ENCODE results near the gene C1GALT1. TPM values are rescaled to one million over a fixed set of nuclear protein-coding genes. Genes with fewer than 3 reads are reported as not detected.

The C1GALT1 gene
- total and polyA plus RNA-seq, 2 donors (not counting 3 experiments of a cell fraction or from before 2014, with no cell fraction given) = 18.3 to 31.1 TPM

GRCh38 chr7:7166318-7166717 lies 16.0 kb upstream of the C1GALT1 start:
- BruUV-seq (replicated peaks) = no TSS peak
- Histone ChIP-seq H3K4me3 (replicated peaks in 1 of 3; ENCODE audit: insufficient read depth in 1 of 3, low read depth in 1 of 3, low read length in 3 of 3) (no peak overlapping the region), H3K9me3 (replicated peaks; ENCODE audit: control insufficient read depth, insufficient read depth, low read length) (no peaks in the 10 kb centered on the region), H2AFZ (ENCODE audit: low read depth, low read length) (no peak overlapping the region), H3K27ac (ENCODE audit: insufficient read depth, low read depth, low read length) (no peak overlapping the region), H3K4me1 (ENCODE audit: control insufficient read depth, extremely low read depth, insufficient read depth, low read length) (no peaks in the 10 kb centered on the region), H3K9me1 (replicated peaks; ENCODE audit: control insufficient read depth, extremely low read depth, insufficient read depth, low read length) (no peaks in the 10 kb centered on the region), H3K36me3 (ENCODE audit: control insufficient read depth in 2 of 2, extremely low read depth in 1 of 2, insufficient read depth in 2 of 2, low read length in 2 of 2) (no peaks in the 10 kb centered on the region), H3K9ac (replicated peaks; ENCODE audit: extremely low read depth, insufficient read depth, low read length) (no peak overlapping the region), H3K4me2 (ENCODE audit: insufficient read depth, low read length) (no peak overlapping the region), H3K79me2 (ENCODE audit: control insufficient read depth, insufficient read depth, low read length) (no peaks in the 10 kb centered on the region), H3K27me3 (ENCODE audit: control insufficient read depth in 2 of 2, insufficient read depth in 2 of 2, low read length in 2 of 2) (no peaks in the 10 kb centered on the region), H4K20me1 (replicated peaks; ENCODE audit: control insufficient read depth, extremely low read depth, insufficient read depth, low read length) (no peaks in the 10 kb centered on the region)
- intact Hi-C loops (cut with micrococcal nuclease) = no loop called here
- DNase-seq (ENCODE audit: low read depth, low spot score) (no peak), FAIRE-seq (no peak)
- TF ChIP-seq JUN (IDR thresholded peaks at IDR 0.05; ENCODE audit: borderline replicate concordance, insufficient read depth, insufficient read length, low read depth) (no peak), FOS (IDR thresholded peaks at IDR 0.05; ENCODE audit: borderline replicate concordance, insufficient read depth, low read length) (no peak), GATA2 (IDR thresholded peaks at IDR 0.05; ENCODE audit: insufficient read depth, insufficient read length, low read depth, low read length) (no peak), CTCF (IDR thresholded peaks at IDR 0.05; ENCODE audit: extremely low read depth in 1 of 2, insufficient read depth in 1 of 2, low read depth in 1 of 2, low read length in 2 of 2) (no peak), EZH2 (IDR thresholded peaks at IDR 0.05; ENCODE audit: borderline replicate concordance, low read depth, low read length, severe bottlenecking) (no peak), POLR2AphosphoS5 (IDR thresholded peaks at IDR 0.05; ENCODE audit: insufficient read depth, low read depth, low read length) (no peak), MYC (IDR thresholded peaks at IDR 0.05; ENCODE audit: low read depth, low read length) (no peak), POLR2A (IDR thresholded peaks at IDR 0.05; ENCODE audit: low read depth, low read length) (no peak)
- TF ChIP-seq, protein P1, sequence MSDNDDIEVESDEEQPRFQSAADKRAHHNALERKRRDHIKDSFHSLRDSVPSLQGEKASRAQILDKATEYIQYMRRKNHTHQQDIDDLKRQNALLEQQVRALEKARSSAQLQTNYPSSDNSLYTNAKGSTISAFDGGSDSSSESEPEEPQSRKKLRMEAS (IDR thresholded peaks at IDR 0.05; ENCODE audit: insufficient read depth, insufficient read length) = no peak
- ChIA-PET CTCF (no interaction called here), POLR2A (no interaction called here)
- dilution Hi-C loops (cut with MboI; ENCODE audit: extremely low pct_ligation_motif_present, low sequenced_read_pairs) = no loop called here

All from endothelial cell of umbilical vein (primary cell).